ENCODE measurements around the gene HHAT.

- TF ChIP-seq SUZ12 (IDR thresholded peaks at IDR 0.05; ENCODE audit: extremely low read depth, insufficient read depth, insufficient read length) = no peak
- TF ChIP-seq YY1 (IDR thresholded peaks at IDR 0.05; ENCODE audit: insufficient read depth, insufficient read length) = no peak
- no peak for TF ChIP-seq ZNF274 (IDR thresholded peaks at IDR 0.05; ENCODE audit: low read depth, low read length)
Measured at GRCh38 chr1:210374600-210374953, 45.9 kb downstream of the HHAT start.
